Large intestine (tissue), 3 donors: ENCODE measurements around the gene RFXANK. TPM values are rescaled to one million over a fixed set of nuclear protein-coding genes. Genes with fewer than 3 reads are reported as not detected.
"Not testable (repeated sequence)": the region's sequence is repeated elsewhere in the genome, so short reads cannot be mapped to it uniquely, and the experiment has no call there.

Experiments used
- DNase-seq, 2 donors: peaks; one replicate each; pipeline versions ENCODE4 v3.0.0 to v3.0.0-alpha.2; 2013
- H3K27ac ChIP-seq: one replicate; pipeline ENCODE4 v1.5.1; 2013; ENCODE audit warnings: low read length
- H3K27me3 ChIP-seq: 2 replicates; pipeline ENCODE4 v1.6.1; 2013; ENCODE audit warnings: low read length; ENCODE audit not compliant: control insufficient read depth, insufficient read depth
- H3K36me3 ChIP-seq: 2 replicates; pipeline ENCODE4 v1.6.1; 2013; ENCODE audit warnings: low read length; ENCODE audit not compliant: control insufficient read depth, insufficient read depth
- H3K4me1 ChIP-seq: one replicate; pipeline ENCODE4 v1.6.1; 2013; ENCODE audit warnings: low read length; ENCODE audit not compliant: control insufficient read depth, insufficient read depth
- H3K4me3 ChIP-seq: one replicate; pipeline ENCODE4 v1.5.1; 2013; ENCODE audit warnings: low read length
- H3K9me3 ChIP-seq: one replicate; pipeline ENCODE4 v1.6.1; 2013; ENCODE audit warnings: mild to moderate bottlenecking, low read depth, low read length, moderate library complexity; ENCODE audit not compliant: control insufficient read depth
- WGBS: methylation state at CpG from one replicate; pipeline ENCODE4 v1.1.5; 2013; ENCODE audit warnings: low lambda C conversion rate; ENCODE audit not compliant: insufficient coverage; 5-methylcytosine and 5-hydroxymethylcytosine counted together
- polyA plus RNA-seq: library from polyadenylated mRNA; unstranded; fragments of 120-200 nt; gene quantifications from one replicate; pipeline ENCODE4 v1.2.1, GENCODE V29; 2013

The RFXANK gene
- polyA plus RNA-seq, 1 donor = 58.5 TPM

DNA sequence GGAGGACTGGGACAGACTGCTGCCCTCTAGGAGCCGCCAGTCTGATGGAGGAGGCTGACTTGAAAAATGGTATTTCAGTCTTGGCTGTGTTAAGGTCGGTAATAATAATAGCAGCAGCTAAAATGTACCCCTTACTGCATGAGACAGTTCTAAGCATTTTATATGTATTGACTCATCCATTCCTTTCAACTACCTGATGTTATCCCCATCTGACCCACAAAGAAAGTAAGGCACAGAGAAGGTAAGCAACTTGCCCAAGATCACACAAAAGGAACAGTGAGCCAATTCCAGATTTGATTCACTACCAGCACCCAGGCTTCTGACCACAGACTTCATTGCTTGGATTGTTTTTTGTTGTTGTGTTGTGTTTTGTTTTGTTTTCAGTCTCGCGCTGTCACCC lies 23.7 kb downstream of the RFXANK start:
- no peaks in the 10 kb centered on the region for H3K36me3 ChIP-seq
- H3K27me3 ChIP-seq = peaks cover 43% of the 10 kb centered on the region
- no peak overlapping the region for H3K4me3 ChIP-seq
- H3K27ac ChIP-seq = no peak overlapping the region
- H3K4me1 ChIP-seq = no peaks in the 10 kb centered on the region
- DNase-seq = no peak
- H3K9me3 ChIP-seq = no peaks in the 10 kb centered on the region
- no CpG with 5 or more reads among the region's 4 CpGs for WGBS

DNA sequence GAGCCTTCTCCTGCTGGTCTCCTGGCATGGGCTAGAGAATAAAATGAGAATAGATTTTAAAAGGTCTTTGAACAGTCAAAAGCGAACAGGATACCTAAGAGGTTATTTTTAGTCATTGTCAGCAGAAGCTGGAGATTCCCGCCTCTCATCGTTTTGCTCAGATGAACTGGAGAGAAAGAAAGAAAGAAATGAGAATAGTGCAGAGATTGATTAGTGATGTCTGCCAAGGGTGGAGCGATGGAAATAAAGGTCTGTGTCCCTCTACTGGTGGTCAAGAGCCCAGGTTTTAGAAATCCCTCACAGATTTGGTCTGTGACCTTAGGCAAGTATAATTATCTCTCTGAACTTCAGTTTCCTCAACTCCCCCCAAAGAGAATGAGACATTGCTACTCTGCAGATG lies 25.0 kb downstream of the RFXANK start:
- H3K27me3 ChIP-seq = peaks cover 31% of the 10 kb centered on the region
- DNase-seq = no peak
- 73% methylated on average over 3 of the region's 4 CpGs for WGBS

DNA sequence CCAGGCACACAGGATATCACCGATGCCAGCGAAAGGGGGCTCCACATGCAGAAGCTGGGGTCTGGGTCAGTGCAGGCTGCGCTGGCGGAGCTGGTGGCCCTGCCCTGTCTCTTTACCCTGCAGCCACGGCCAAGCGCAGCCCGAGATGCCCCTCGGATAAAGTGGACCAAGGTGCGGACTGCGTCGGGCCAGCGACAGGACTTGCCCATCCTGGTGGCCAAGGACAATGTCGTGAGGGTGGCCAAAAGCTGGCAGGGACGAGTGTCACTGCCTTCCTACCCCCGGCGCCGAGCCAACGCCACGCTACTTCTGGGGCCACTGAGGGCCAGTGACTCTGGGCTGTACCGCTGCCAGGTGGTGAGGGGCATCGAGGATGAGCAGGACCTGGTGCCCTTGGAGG lies 26.9 kb downstream of the RFXANK start:
- Histone ChIP-seq H3K27me3 (peaks cover 17% of the 10 kb centered on the region), H3K9me3 (no peaks in the 10 kb centered on the region), H3K4me3 (no peak overlapping the region), H3K36me3 (no peaks in the 10 kb centered on the region), H3K27ac (no peak overlapping the region), H3K4me1 (no peaks in the 10 kb centered on the region)
- no peak for DNase-seq
- WGBS = no CpG with 5 or more reads among the region's 21 CpGs

More for the DNA sequence above, 25.0 kb downstream of the RFXANK start:
- Histone ChIP-seq H3K36me3 (no peaks in the 10 kb centered on the region), H3K9me3 (no peaks in the 10 kb centered on the region), H3K4me3 (no peak overlapping the region), H3K4me1 (no peaks in the 10 kb centered on the region), H3K27ac (no peak overlapping the region)

DNA sequence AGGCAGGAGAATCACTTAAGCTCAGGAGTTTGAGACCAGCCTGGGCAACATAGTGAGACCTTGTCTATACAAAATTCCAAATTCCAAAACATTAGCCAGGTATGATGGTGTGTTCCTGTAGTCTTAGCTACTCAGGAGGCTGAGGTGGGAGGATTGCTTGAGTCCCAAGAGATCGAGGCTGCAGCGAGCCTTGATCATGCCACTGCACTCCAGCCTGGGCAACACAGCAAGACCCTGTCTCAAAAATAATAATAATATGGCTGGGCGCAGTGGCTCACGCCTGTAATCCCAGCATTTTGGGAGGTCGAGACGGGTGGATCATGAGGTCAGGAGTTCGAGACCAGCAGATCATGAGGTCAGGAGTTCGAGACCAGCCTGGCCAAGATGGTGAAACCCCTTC lies 28.9 kb downstream of the RFXANK start:
- not testable (repeated sequence) for H3K4me3 ChIP-seq, DNase-seq, H3K4me1 ChIP-seq, H3K36me3 ChIP-seq, H3K27ac ChIP-seq, H3K9me3 ChIP-seq
- WGBS = no CpG with 5 or more reads among the region's 8 CpGs
- H3K27me3 ChIP-seq = peaks cover 20% of the 10 kb centered on the region

DNA sequence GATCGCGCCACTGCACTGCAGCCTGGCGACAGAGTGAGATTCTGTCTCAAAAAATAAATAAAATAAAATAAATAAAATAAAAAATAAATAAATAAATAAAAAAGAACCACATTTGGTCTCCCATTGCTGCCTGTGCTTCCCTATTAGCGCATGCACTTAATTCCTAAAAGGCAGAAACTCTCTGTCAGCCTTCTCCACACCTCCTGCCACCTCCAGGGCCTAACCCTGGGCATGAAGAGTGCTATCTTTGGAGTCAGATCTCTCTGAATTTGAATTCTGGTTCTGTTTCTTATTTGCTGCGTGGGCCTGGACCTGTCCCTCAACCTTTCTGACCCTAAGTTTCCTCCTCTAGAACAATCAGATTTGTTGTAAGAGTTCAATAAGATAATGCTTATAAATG lies 31.0 kb downstream of the RFXANK start:
- H3K27me3 ChIP-seq = peaks cover 33% of the 10 kb centered on the region
- H3K27ac ChIP-seq = no peak overlapping the region
- no peak for DNase-seq
- H3K36me3 ChIP-seq = no peaks in the 10 kb centered on the region
- no peak overlapping the region for H3K4me3 ChIP-seq
- H3K9me3 ChIP-seq = no peaks in the 10 kb centered on the region
- WGBS = 80% methylated on average over 1 of the region's 5 CpGs
- H3K4me1 ChIP-seq = peaks cover 4% of the 10 kb centered on the region

DNA sequence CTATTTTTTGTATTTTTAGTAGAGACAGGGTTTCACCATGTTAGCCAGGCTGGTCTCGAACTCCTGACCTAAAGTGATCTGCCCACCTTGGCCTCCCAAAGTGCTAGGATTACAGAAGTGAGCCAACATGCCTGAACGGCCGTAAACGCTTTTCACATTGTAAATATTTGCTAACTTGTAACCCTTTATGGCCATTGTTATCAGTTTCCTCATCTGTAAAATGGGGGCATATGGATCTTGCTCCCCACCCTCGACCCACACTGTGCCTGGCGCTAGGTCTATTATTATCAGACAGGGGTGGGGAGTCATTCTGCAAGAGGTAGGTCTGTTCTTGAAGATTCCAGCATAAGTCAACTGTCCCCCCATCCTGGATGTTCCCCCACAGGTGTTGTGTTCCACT lies 31.6 kb downstream of the RFXANK start:
- Histone ChIP-seq H3K27me3 (peaks cover 33% of the 10 kb centered on the region), H3K36me3 (no peaks in the 10 kb centered on the region), H3K4me3 (no peak overlapping the region), H3K4me1 (peaks cover 4% of the 10 kb centered on the region), H3K27ac (no peak overlapping the region), H3K9me3 (no peaks in the 10 kb centered on the region)
- DNase-seq = no peak
- no CpG with 5 or more reads among the region's 6 CpGs for WGBS

DNA sequence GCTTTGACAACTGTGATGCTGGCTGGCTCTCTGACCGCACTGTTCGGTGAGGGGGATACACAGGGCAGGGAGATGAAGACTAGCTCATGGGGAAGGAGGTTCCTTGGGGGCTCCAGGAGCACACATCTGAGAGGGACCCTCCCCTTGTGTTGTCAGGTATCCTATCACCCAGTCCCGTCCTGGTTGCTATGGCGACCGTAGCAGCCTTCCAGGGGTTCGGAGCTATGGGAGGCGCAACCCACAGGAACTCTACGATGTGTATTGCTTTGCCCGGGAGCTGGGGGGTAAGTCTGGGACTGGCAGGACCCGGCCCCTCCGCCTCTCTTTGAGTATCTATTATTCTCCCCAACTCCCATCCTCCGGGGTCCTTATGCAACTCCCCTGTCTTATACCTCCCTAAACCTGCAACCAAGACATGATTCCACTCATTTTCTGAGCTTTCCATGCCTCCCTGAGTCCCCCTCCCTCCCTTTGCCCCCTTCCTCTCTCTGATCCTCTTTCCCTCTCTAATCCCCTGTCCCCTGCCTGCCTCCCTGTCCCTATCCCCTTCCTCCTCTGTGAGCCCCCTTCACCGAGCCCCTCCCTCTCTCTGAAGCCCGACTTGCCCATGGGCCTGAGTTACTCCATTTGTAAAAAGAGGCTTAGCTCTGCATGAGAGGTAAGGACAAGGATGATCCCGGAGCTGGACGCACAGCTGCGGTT lies 32.2 kb downstream of the RFXANK start:
- H3K27me3 ChIP-seq = peaks cover 33% of the 10 kb centered on the region
- no peak overlapping the region for H3K4me3 ChIP-seq
- WGBS = no CpG with 5 or more reads among the region's 17 CpGs
- no peaks in the 10 kb centered on the region for H3K36me3 ChIP-seq
- peaks cover 4% of the 10 kb centered on the region for H3K4me1 ChIP-seq
- H3K9me3 ChIP-seq = no peaks in the 10 kb centered on the region
- no peak for DNase-seq
- no peak overlapping the region for H3K27ac ChIP-seq

DNA sequence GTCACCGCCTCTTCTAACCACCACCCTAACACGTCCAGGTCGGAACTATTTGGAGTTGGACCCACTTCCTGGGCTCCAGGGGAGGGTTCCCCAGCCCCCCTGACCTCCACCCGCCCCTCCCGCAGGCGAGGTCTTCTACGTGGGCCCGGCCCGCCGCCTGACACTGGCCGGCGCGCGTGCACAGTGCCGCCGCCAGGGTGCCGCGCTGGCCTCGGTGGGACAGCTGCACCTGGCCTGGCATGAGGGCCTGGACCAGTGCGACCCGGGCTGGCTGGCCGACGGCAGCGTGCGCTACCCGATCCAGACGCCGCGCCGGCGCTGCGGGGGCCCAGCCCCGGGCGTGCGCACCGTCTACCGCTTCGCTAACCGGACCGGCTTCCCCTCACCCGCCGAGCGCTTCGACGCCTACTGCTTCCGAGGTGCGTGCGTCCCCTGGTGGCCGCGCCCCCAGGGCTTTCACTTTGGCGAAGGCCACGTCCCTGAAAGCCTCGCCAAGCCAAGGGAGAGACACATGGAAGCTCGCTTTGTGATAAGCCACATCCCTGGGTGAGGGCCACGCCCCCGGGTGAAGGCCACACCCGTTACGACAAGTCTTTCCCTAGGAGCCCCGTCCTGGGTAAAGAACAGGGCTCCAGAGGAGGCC lies 32.9 kb downstream of the RFXANK start:
- no CpG with 5 or more reads among the region's 59 CpGs for WGBS
- Histone ChIP-seq H3K4me3 (no peak overlapping the region), H3K9me3 (no peaks in the 10 kb centered on the region), H3K27ac (no peak overlapping the region), H3K27me3 (peaks cover 33% of the 10 kb centered on the region), H3K4me1 (peaks cover 4% of the 10 kb centered on the region), H3K36me3 (no peaks in the 10 kb centered on the region)
- DNase-seq = peak; percentile 64 to 70

DNA sequence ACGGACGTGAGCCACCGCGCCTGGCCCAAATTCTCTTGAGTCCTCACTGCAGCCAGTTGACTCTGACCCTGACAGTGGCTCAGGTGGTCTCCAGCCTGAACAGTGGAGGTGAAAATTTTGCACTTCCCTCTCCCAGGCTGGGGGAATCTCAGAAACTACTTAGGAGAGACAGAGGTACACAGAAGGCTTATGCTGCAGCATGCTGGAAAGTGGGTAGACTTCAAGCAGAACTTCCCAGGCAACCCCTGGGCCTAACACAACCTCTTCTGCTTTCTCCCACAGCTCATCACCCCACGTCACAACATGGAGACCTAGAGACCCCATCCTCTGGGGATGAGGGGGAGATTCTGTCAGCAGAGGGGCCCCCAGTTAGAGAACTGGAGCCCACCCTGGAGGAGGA lies 34.1 kb downstream of the RFXANK start:
- Histone ChIP-seq H3K36me3 (no peaks in the 10 kb centered on the region), H3K4me3 (no peak overlapping the region), H3K9me3 (no peaks in the 10 kb centered on the region), H3K27ac (no peak overlapping the region), H3K4me1 (peaks cover 4% of the 10 kb centered on the region), H3K27me3 (peaks cover 33% of the 10 kb centered on the region)
- DNase-seq = no peak
- no CpG with 5 or more reads among the region's 5 CpGs for WGBS

DNA sequence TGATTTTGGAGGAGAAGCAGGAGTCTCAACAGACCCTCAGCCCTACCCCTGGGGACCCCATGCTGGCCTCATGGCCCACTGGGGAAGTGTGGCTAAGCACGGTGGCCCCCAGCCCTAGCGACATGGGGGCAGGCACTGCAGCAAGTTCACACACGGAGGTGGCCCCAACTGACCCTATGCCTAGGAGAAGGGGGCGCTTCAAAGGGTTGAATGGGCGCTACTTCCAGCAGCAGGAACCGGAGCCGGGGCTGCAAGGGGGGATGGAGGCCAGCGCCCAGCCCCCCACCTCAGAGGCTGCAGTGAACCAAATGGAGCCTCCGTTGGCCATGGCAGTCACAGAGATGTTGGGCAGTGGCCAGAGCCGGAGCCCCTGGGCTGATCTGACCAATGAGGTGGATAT lies 34.6 kb downstream of the RFXANK start:
- Histone ChIP-seq H3K36me3 (no peaks in the 10 kb centered on the region), H3K27me3 (peaks cover 33% of the 10 kb centered on the region), H3K4me3 (no peak overlapping the region), H3K27ac (no peak overlapping the region), H3K4me1 (peaks cover 4% of the 10 kb centered on the region), H3K9me3 (no peaks in the 10 kb centered on the region)
- no CpG with 5 or more reads among the region's 10 CpGs for WGBS
- DNase-seq = no peak

DNA sequence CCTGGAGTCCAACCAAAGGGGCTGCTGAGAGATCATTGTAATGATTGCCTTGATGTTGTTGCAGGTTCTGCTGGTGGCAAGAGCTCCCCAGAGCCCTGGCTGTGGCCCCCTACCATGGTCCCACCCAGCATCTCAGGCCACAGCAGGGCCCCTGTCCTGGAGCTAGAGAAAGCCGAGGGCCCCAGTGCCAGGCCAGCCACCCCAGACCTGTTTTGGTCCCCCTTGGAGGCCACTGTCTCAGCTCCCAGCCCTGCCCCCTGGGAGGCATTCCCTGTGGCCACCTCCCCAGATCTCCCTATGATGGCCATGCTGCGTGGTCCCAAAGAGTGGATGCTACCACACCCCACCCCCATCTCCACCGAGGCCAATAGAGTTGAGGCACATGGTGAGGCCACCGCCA lies 35.2 kb downstream of the RFXANK start:
- DNase-seq = no peak
- no CpG with 5 or more reads among the region's 4 CpGs for WGBS
- no peak overlapping the region for H3K4me3 ChIP-seq
- H3K36me3 ChIP-seq = no peaks in the 10 kb centered on the region
- no peak overlapping the region for H3K27ac ChIP-seq
- H3K4me1 ChIP-seq = peaks cover 4% of the 10 kb centered on the region
- no peaks in the 10 kb centered on the region for H3K9me3 ChIP-seq
- H3K27me3 ChIP-seq = peaks cover 33% of the 10 kb centered on the region
